GM10847 (cell line): ENCODE measurements around the gene ATP2B1.

Experiments
- POLR2A ChIP-seq: IDR thresholded peaks from 2 replicates; pipeline ENCODE4 v1.6.1; 2011; ENCODE audit not compliant: insufficient read length; ENCODE audit errors: extremely low read depth

Gene ATP2B1

DNA sequence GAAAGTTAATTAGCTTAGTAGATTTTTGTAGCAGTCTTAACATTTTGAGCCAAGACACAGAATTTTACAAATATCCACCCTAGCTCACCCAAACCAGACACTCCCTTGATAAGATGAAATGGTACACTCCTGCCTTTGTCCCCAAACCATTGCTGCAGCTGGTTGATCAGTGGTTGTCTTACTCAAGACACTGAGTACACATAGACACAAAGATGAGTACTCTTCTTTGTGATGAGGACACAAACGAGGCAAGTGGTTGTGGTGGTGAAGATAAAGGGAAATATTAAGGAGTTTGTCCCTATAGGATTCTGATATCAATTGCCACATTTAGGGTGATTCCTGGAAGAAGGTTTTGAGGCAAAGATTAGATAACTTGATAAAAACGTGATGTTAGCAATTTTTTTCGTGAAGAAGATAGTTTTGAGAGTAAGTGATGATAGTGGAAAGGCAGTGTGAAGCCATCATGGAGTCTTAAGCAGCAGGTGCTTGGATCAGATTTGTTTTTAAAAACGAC lies 21.4 kb upstream of the ATP2B1 start:
- no peak for TF ChIP-seq POLR2A

DNA sequence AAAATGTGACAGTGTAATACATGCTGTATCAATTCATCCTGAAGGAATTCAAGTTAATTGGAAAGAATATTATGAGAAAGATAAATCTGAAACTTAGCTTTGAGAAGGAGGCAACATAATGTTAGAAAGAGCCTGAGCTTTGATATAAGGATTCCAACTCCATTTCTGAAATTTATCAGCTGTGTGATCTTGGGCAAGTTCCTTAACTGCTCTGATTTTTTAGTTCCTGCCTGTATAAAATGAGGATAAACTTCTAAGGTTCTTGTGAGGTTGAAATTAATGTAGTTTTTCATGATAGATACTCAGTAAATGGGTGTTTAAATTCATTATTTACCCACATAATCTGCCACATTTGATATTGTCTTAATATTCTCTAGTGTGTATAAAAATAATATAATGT lies 14.6 kb upstream of the ATP2B1 start:
- TF ChIP-seq POLR2A = no peak

DNA sequence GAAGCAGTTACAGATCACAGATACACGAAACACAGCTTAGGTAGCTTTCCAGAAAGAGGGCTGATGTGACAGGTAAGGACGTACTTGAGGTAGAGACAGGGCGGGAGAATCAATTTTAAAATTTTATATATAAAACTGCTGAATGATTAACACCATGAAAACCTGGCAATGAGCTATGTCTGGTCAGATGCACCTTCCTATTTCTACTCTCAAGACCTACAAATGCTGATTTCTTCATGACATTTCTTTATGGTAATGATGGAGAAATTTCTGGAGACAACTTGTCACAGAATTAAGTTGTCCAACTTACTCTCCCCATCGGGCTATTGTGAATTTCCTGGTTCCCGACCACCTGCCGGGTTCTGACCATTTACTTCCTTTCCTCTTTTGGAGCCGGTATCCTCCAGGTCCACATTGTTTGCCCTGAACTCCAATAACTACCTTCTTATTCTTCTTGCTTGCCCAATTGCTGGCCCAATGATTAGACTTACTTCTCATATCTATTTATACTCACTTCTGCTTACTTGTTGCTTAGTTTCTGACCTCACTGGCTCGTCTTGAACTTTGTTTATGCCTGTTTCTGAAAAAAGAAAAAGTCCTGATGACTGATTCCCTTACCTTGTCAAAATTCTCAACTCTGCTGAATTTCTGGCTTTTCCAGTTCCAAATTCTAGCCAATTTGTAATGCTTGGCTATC lies 12.8 kb upstream of the ATP2B1 start:
- no peak for TF ChIP-seq POLR2A

DNA sequence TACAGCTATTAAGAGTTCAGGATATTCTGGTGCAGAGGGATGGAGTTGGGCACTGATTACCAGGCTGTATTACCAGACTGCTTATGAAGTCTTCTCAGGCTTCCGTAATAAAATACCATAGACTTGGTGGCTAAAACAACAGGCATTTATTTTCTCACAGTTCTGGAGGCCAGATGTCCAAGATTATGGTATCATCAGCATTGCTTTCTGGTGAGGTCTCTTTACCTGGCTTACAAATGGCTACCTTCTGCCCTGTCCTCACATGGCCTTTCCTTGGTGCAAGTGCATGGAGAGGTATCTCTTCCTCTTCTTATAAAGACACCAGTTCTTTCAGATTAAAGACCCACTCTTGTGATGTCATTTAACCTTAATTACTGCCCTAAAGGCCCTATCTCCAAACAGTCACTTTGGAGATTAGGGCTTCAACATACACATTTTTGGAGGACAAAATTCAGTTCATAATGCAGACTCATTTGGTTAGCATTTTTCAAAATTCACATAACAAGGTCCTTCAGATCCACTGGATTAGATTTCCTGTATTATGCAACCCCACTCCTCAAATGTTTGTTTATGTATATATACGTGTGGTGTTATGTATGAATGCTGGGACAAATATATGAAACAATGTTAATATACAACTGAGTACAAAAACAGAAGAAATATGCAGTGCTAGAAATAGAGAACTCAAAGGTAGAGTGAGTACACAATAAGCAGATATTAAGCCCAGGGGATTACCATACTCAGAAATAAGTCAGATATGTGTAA lies 9.3 kb upstream of the ATP2B1 start:
- TF ChIP-seq POLR2A = no peak

DNA sequence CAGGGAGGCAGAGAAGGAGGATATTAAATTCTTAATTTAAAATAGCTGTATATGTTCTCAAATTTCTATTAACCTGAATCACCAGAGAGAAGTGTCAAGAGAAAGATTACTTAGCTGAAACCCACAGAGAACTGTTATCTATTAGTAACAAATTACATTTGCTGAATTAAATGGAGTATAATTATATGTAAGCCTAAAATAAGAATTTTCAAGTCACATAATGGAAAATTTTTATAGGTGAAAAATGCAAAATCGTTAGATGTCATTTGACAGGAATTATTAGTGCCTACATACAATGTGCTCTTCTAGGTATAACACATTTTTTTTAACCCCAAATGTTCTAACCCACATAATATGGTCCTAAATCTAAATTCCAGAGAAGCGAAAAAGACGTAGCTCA lies 4.1 kb upstream of the ATP2B1 start:
- no peak for TF ChIP-seq POLR2A

DNA sequence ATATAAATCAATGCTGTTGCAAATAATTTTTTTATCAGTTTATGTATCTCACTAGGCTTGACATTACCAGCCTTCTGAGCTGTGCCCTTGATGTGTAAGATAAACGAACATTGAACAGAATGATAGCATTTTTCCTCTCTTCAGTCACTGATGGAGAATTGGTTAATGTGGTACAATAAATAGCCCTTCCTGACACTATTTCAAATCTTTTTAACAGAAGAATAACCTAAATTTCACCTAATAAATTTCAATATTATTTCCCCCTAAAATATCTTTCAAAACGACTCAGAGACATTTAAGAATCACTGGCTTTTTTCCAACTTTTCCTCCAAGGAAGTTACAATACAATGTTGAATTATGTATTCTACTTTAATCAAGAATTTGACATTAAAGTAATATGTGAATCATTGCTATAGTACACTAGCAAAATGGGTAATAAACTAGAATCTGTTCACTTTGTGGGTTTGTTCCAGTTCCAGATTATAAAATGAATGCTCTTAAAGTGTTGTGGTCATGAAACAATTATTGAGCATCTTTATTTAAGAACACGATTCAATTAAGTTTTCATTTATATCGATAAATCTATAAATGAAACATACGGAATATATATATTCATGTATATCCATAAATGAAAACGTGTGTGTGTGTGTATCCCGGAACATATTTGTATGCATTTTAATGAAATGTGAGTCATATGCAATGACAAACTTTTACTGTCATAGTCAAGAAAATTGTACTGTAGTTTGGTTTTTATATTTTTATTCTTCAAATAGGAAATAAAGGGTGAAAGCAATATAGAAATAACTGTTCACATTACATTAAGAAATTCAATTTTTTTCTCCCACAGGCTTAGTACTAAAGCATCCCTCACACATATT lies 2.5 kb upstream of the ATP2B1 start:
- no peak for TF ChIP-seq POLR2A

DNA sequence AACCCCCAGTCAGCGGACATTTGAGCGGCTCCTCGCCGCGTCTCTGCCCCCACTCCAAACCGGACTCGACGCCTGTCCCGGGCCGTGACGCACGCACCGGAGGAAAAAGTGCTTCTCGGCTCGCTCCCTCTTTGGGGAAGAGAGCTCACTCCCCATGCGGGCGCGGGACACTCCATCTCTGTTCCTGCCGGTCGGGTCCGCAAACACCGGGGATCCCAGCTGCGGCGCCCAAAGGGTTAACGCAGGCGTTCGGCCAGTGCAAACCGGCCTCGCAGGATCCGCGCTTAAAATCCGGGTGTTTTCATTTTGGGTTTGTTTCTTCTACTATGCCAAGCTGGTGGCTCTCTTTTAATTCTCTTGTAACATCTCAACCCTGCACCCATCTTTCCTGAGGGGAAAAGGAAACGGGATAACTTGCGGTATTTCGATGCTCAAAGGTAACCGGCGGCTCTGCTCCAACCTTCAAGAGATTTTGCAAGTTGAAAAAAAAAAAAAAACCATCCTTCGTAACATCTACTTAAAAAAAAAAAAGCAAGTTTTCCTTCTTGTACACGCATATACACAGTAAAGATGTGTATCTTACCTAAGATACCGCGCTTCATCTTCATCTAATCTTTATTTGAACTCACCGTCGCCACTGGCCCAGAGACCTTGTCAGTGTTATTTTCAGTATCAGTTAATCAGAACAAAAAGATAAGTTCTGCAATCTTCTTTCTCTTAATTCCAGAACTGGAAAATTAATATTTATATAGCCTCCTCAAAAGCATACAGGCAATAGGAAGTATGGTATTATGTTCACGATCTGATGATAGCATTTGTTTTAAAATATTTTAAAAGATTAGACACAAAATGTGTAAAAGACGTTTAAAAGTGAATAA lies 1.6 kb upstream of the ATP2B1 start:
- no peak for TF ChIP-seq POLR2A

DNA sequence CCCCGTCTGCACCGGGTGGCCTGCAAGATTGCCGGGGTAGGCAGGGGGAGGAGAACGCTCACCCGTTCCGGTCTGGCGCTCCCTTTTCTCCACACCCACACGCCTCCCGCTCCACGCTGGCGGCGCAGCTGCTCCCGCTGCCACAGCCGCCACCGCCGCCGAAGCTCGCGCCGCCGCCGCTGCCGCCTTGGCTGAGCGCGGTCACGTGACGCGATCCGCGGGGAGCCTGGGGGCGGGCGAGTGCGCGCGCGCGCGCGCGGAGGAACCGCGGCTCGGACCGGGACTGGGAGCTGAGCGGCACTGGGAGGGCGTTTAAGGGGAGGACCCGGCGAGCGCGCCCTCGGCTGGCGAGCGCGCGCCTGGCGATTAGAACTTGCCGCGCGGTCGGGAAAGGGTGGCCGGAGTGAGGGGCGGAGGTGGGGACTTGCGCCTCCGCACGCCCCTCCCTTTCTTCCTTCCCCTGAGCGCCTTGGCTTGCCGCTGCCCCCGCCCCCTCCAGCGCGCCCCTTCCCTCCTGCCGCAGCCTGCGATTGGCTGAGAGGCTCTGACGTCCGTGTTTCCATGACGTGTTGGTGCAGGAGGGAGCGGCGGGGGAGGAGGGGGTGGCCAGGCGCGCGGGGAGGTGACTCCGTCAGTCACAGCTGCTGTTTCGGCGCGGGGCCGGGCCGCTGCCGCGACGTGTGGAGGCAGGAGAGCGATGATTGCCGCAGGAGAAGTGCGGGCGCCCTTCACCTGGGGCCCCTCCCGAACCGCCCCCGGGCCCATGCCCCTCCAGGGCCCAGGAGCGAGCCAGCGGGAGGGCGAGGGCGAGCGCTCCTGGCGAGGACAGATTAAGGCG lies 738 bp upstream of the ATP2B1 start:
- peak; percentile 90 for TF ChIP-seq POLR2A

DNA sequence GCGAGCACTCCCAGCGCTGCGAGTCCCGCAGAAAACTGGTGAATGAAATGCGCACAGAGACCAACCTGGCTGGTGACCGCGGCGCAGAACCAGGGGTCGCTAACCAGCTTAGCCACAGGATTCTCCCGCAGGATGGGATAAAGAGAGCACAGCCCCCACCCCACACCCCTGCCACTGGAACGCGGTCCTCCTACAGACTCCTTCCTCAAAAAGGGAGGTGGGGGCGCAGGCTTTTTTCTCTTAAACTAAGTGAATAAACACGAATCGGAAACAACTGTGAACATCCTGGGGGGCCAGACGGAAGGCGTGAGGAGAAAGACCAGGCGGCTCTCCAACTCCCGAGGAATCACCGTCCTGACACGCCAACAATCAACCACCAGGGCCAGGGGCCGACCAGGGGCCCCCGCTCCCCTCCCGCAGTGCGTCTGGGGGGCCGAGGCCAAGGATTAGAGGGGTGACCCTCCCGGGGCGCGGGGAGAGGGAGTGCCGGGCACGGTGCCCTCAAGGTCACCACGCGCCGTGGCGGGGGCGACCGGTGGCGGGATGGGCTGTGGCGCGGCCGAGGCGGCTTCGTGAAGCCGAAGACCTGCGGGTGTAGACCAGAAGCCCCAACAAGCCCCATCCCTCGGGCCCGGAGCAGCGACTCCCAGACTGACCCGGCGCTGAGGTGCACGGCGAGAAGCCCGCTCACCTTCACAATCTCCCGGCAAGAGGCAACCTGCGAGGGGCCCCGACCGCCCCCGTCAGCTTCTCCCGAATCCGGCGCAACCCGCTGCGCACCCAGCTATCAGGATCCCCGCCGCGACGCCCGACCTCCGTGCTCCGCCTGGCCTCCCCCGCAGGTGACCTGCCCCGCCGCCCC lies 704 bp downstream of the ATP2B1 start:
- no peak for TF ChIP-seq POLR2A

DNA sequence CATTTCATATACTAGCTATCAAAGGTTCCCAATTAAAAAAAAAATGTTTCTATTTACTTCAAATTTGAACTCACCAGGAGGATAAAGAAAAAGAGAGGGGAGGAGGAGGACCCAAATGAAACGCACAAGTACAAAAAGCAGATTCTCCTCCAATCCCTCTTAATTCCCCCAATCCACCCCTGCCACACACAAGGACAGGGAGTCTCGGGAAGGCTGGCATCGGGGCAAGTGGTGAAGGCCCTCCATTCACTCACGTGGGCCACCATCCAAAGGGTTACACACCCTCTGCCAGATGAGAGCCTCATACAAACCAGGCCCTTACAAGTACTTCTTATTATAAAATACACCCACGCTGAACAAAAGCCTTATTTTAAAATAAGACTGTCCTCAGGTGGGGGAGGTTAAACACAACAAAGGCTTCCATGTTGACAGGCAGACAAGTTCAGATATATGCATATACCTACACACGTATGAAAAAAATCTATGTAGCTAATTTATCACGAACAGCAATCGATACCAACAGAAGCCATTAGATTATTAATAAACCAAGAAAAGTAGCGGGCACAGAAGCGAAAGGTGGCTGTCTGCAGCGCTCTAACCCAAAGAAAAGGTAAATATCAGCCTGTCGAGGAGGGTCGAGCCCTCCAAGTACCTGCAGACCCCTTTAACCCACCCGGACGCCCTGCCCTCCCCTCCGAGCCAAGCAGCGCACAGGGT lies 1.5 kb downstream of the ATP2B1 start:
- no peak for TF ChIP-seq POLR2A

DNA sequence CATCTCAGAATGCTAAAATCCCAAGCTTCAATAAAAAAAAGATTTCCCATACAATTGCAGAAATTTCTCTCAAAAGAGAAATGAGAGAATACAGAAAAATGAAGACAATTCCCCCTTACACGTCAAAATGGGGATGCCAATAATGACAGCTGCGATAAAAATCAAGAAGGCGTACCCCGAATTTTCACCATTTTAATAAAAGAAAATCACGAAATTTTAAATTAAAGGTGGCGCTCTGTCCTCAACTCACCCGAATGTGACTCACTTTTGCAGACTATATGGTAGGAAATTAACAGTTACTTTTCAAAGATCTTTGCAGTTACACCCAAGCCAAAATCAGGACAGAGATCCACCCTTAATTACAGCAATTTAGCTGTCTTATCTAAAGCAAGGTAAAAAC lies 2.1 kb downstream of the ATP2B1 start:
- no peak for TF ChIP-seq POLR2A

DNA sequence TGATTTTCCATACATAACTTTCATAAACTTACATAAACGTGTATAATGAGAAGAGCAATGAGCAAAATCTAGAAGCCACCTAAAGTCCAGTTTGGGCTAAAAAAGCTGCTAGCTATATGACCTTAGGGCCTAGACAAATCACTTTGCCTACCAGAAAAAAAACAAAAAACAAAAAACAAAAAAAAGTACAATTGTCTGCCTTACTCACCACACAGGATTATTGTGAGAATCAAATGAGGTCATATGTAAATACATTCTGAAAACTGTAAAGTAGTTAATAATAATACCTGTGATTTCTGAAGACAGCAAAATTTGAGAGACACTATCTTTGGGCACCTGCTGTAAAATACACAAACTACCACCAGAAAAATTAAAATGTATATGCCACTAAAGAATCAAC lies 4.2 kb downstream of the ATP2B1 start:
- no peak for TF ChIP-seq POLR2A
